HepG2 (cell line): ENCODE measurements around the gene PDLIM5. TPM values are rescaled to one million over a fixed set of nuclear protein-coding genes. Genes with fewer than 3 reads are reported as not detected.

ENCODE experiments used
- ATAC-seq: fragments of 200-7000 bp; cut with Tn5 transposase; 3 replicates; pipeline ENCODE4 v1.9.1; 2020; ENCODE audit warnings: mild to moderate bottlenecking, moderate library complexity
- BruUV-seq: library from RNA; stranded (reverse); fragments of 400-500 nt; replicated peaks from 2 replicates; lab custom pipeline; 2021; lab: Mats Ljungman, UMichigan
- CTCF ChIA-PET: fragments of 300-600 bp; formaldehyde crosslinking; extraction: SDS; loops from one replicate; lab custom pipeline; 2021; ENCODE audit warnings: low total read pairs, inconsistent platforms, low intra/inter-chr PET ratio; lab: Yijun Ruan, JAX
- POLR2A ChIA-PET: fragments of 350-600 bp; sonication (Branson Sonifier 250); formaldehyde crosslinking; loops from one replicate; lab custom pipeline; 2020; ENCODE audit warnings: antibody characterized with exemption, inconsistent platforms; lab: Yijun Ruan, JAX
- DNase-seq: peaks from one replicate; pipeline ENCODE4 v3.0.0-alpha.2; 2015; ENCODE audit warnings: low spot score
- FAIRE-seq: peaks from 3 replicates; lab custom pipeline; 2011; peaks lifted over from hg19 to GRCh38; lab: Jason Lieb, UNC
- H2AFZ ChIP-seq: one replicate; pipeline ENCODE4 v1.6.1; 2011; ENCODE audit warnings: low read length, inconsistent platforms
- H3K27ac ChIP-seq: fragments of 300-600 bp; 3 replicates; pipeline ENCODE4 v1.8.0; 2011; ENCODE audit warnings: mixed run types, mild to moderate bottlenecking, mixed read lengths, low read length, inconsistent platforms; ENCODE audit not compliant: insufficient read depth; ENCODE audit errors: extremely low read length
- H3K27me3 ChIP-seq, 2 experiments: fragments of 200-600 bp in 1 of 2; 2 replicates in 1 of 2; 3 replicates in 1 of 2; pipeline versions ENCODE4 v1.6.0 to v1.8.0; 2011; ENCODE audit warnings: low read length in 2 of 2, mild to moderate bottlenecking in 2 of 2, moderate library complexity in 2 of 2, inconsistent platforms in 1 of 2; ENCODE audit not compliant: insufficient read depth in 2 of 2, control insufficient read depth in 1 of 2
- H3K36me3 ChIP-seq, 2 experiments: fragments of 200-600 bp in 1 of 2; replicated peaks in 1 of 2; 2 replicates in 1 of 2; 3 replicates in 1 of 2; pipeline versions ENCODE4 v1.5.1 to v1.8.0; 2011; ENCODE audit warnings: low read length in 2 of 2, inconsistent platforms in 1 of 2; ENCODE audit not compliant: insufficient read depth in 2 of 2, control insufficient read depth in 1 of 2
- H3K4me1 ChIP-seq: 2 replicates; pipeline ENCODE4 v1.5.1; 2012; ENCODE audit warnings: low read length, inconsistent platforms; ENCODE audit not compliant: insufficient read depth
- H3K4me2 ChIP-seq: 2 replicates; pipeline ENCODE4 v1.6.0; 2011; ENCODE audit warnings: low read depth, low read length, inconsistent platforms
- H3K4me3 ChIP-seq, 3 experiments: fragments of 200-600 bp in 1 of 3; sonication (generic), shearing (Covaris generic) in 1 of 3; replicated peaks in 1 of 3; 2 replicates each; pipeline ENCODE4 v1.5.1; 2011 to 2016; ENCODE audit warnings: low read length in 3 of 3, inconsistent platforms in 2 of 3, low read depth in 2 of 3, mild to moderate bottlenecking in 2 of 3, control low read depth in 1 of 3, mixed read lengths in 1 of 3; ENCODE audit not compliant: insufficient read depth in 1 of 3
- H3K79me2 ChIP-seq: one replicate; pipeline ENCODE4 v1.6.1; 2011; ENCODE audit warnings: low read length, inconsistent platforms; ENCODE audit not compliant: insufficient read depth
- H3K9ac ChIP-seq: 2 replicates; pipeline ENCODE4 v1.6.0; 2011; ENCODE audit warnings: mild to moderate bottlenecking, low read depth, low read length, inconsistent platforms; ENCODE audit not compliant: insufficient read depth
- H3K9me3 ChIP-seq: 2 replicates; pipeline ENCODE4 v1.5.1; 2012; ENCODE audit warnings: mild to moderate bottlenecking, low read length
- H4K20me1 ChIP-seq: 2 replicates; pipeline ENCODE4 v1.6.0; 2011; ENCODE audit warnings: inconsistent platforms, mild to moderate bottlenecking, low read length, moderate library complexity; ENCODE audit not compliant: insufficient read depth
- ARID3A ChIP-seq: IDR thresholded peaks from 2 replicates; pipeline ENCODE4 v1.6.1; 2012; ENCODE audit warnings: low read depth, low read length, improper control_type of control experiment
- BRD4 ChIP-seq: sonication (generic); formaldehyde crosslinking; IDR thresholded peaks from 2 replicates; pipeline ENCODE4 v1.4.0; 2020; ENCODE audit warnings: missing genetic modification reagents
- CBX1 ChIP-seq: IDR thresholded peaks from one replicate; pipeline ENCODE4 v1.6.1; 2016; ENCODE audit warnings: antibody characterized with exemption, low read depth
- DR1 ChIP-seq: sonication (generic); formaldehyde crosslinking; IDR thresholded peaks from 2 replicates; pipeline ENCODE4 v1.8.0; 2021; ENCODE audit warnings: mild to moderate bottlenecking, missing genetic modification reagents, inconsistent platforms
- EHMT2 ChIP-seq: fragments of 200-600 bp; sonication (generic); IDR thresholded peaks from 2 replicates; pipeline ENCODE4 v1.7.0; 2017; ENCODE audit warnings: antibody characterized with exemption, low read depth, low read length, borderline replicate concordance
- FOXK1 ChIP-seq: sonication (generic); formaldehyde crosslinking; IDR thresholded peaks from 2 replicates; pipeline ENCODE4 v1.4.0; 2020; ENCODE audit warnings: low read depth, missing genetic modification reagents, borderline replicate concordance
- FOXK2 ChIP-seq: fragments of 450-650 bp; IDR thresholded peaks from 2 replicates; pipeline ENCODE4 v1.6.1; 2016
- HMGXB4 ChIP-seq, 2 experiments: sonication (generic) in 1 of 2; formaldehyde crosslinking in 1 of 2; IDR thresholded peaks; 2 replicates each; pipeline versions ENCODE4 v1.4.0 to v1.6.1; 2018 to 2020; ENCODE audit warnings: missing genetic modification reagents in 2 of 2, borderline replicate concordance in 1 of 2, low read depth in 1 of 2, mild to moderate bottlenecking in 1 of 2, missing biosample characterization in 1 of 2
- MAFF ChIP-seq: IDR thresholded peaks from 2 replicates; pipeline ENCODE4 v1.6.1; 2011; ENCODE audit warnings: low read depth, low read length, improper control_type of control experiment
- MEIS2 ChIP-seq: sonication (generic); formaldehyde crosslinking; IDR thresholded peaks from 2 replicates; pipeline ENCODE4 v1.9.0; 2021; ENCODE audit warnings: mild to moderate bottlenecking, missing genetic modification reagents
- NFE2 ChIP-seq: sonication (generic); formaldehyde crosslinking; IDR thresholded peaks from 2 replicates; pipeline ENCODE4 v1.4.0; 2020; ENCODE audit warnings: missing genetic modification reagents
- TEF ChIP-seq: sonication (generic); formaldehyde crosslinking; IDR thresholded peaks from 2 replicates; pipeline ENCODE4 v1.5.0; 2020; ENCODE audit warnings: missing genetic modification reagents
- ZFP36L2 ChIP-seq: sonication (generic); formaldehyde crosslinking; IDR thresholded peaks from 2 replicates; pipeline ENCODE4 v1.4.0; 2020; ENCODE audit warnings: missing genetic modification reagents
- ZFP82 ChIP-seq: sonication (generic); formaldehyde crosslinking; IDR thresholded peaks from 2 replicates; pipeline ENCODE4 v1.5.1; 2020; ENCODE audit warnings: mild to moderate bottlenecking, missing genetic modification reagents, borderline replicate concordance
- ZKSCAN8 ChIP-seq: IDR thresholded peaks from 2 replicates; pipeline ENCODE4 v1.6.1; 2016; ENCODE audit warnings: borderline replicate concordance, missing genetic modification reagents, missing compliant biosample characterization
- ZNF225 ChIP-seq: sonication (generic); formaldehyde crosslinking; IDR thresholded peaks from 2 replicates; pipeline ENCODE4 v1.4.0; 2020; ENCODE audit warnings: mild to moderate bottlenecking, missing genetic modification reagents
- ZNF30 ChIP-seq: sonication (generic); formaldehyde crosslinking; IDR thresholded peaks from 2 replicates; pipeline ENCODE4 v1.5.0; 2020; ENCODE audit warnings: mild to moderate bottlenecking, missing genetic modification reagents
- ZNF441 ChIP-seq: sonication (generic); formaldehyde crosslinking; IDR thresholded peaks from 2 replicates; pipeline ENCODE4 v1.7.0; 2021; ENCODE audit warnings: missing genetic modification reagents, borderline replicate concordance
- ZNF580 ChIP-seq: IDR thresholded peaks from 2 replicates; pipeline ENCODE4 v1.6.1; 2016; ENCODE audit warnings: low read depth, borderline replicate concordance
- ZNF776 ChIP-seq: sonication (generic); formaldehyde crosslinking; IDR thresholded peaks from 2 replicates; pipeline ENCODE4 v1.4.0; 2020; ENCODE audit warnings: mild to moderate bottlenecking, missing genetic modification reagents
- ZNF816 ChIP-seq: sonication (generic); formaldehyde crosslinking; IDR thresholded peaks from 2 replicates; pipeline ENCODE4 v1.8.0; 2022; ENCODE audit warnings: missing genetic modification reagents, mild to moderate bottlenecking, borderline replicate concordance
- ZNF891 ChIP-seq: sonication (generic); formaldehyde crosslinking; IDR thresholded peaks from 2 replicates; pipeline ENCODE4 v1.5.0; 2020; ENCODE audit warnings: mild to moderate bottlenecking, missing genetic modification reagents
- WGBS: methylation state at CpG from one replicate; pipeline ENCODE4 v1.1.6; 2017; ENCODE audit warnings: low lambda C conversion rate; 5-methylcytosine and 5-hydroxymethylcytosine counted together
- in situ Hi-C: cut with HindIII; loops from 2 replicates; pipeline ENCODE4 v1.10.0; 2017; ENCODE audit warnings: low pct_unique_long_range_greater_than_20kb; ENCODE audit not compliant: extremely low pct_ligation_motif_present
- intact Hi-C: fragments of 100-400 bp; cut with micrococcal nuclease; formaldehyde crosslinking; loops from one replicate; pipeline ENCODE4 v1.10.0; 2022; ENCODE audit not compliant: unreplicated experiment
- polyA plus RNA-seq, 8 experiments: library from polyadenylated mRNA; depleted of rRNA in 3 of 8; stranded (reverse) in 7 of 8; unstranded in 1 of 8; fragments of >200 nt; fragmentation: Illumina TruSeq in 4 of 8; extraction: Trizol in 4 of 8; gene quantifications; 2 replicates each; pipeline versions ENCODE4 v1.2.1 to v1.2.3, GENCODE V29; 2011 to 2016; ENCODE audit warnings: low read depth in 4 of 8, missing spikeins in 1 of 8, mixed read lengths in 1 of 8; ENCODE audit not compliant: insufficient read depth in 1 of 8
- total RNA-seq, 5 experiments: library from RNA; depleted of rRNA; stranded (reverse); fragments of >200 nt; fragmentation: Illumina TruSeq; extraction: Trizol; gene quantifications; 2 replicates each; pipeline ENCODE4 v1.2.3, GENCODE V29; 2016; ENCODE audit warnings: low read depth in 1 of 5

The PDLIM5 gene
- total and polyA plus RNA-seq, 2 of the 13 experiments (the other 11 are each of a cell fraction or from before 2014, with no cell fraction given): 52.8 to 119 TPM

GRCh38 chr4:94410678-94411206, 41.0 kb upstream of the PDLIM5 start:
- no TSS peak for BruUV-seq
- POLR2A ChIA-PET: interaction anchor here (0.9 to 10.1 kb wide), 5 partner anchors 15 to 49 kb away, joined by 3 to 94 read pairs (median 6); partner anchors contain the start of gene PDLIM5
- Histone ChIP-seq H3K9ac (peak overlapping the region; percentile 24; the same call in 1 of the 2 replicates), H3K36me3 (no peaks in the 10 kb centered on the region), H3K4me2 (peak overlapping the region; percentile 67), H3K79me2 (no peaks in the 10 kb centered on the region), H3K9me3 (no peaks in the 10 kb centered on the region), H3K27me3 (no peaks in the 10 kb centered on the region), H3K27ac (peak overlapping the region; percentile 21), H3K4me1 (peaks cover 61% of the 10 kb centered on the region), H2AFZ (peak overlapping the region; percentile 60), H4K20me1 (no peaks in the 10 kb centered on the region), H3K4me3 (peak overlapping the region in 1 of 3 experiments; percentile 35; a peak in 1 of 6 replicates)
- ATAC-seq: peak; percentile 96
- intact Hi-C loops (no loop called here), in situ Hi-C loops (no loop called here)
- CTCF ChIA-PET: no interaction called here
- peak; percentile 40 for FAIRE-seq
- peak; percentile 76 for DNase-seq
- 22% methylated on average over 10 of the region's 10 CpGs for WGBS
- TF ChIP-seq ZFP82 (CRISPR knock-in tag) (no peak), FOXK1 (CRISPR knock-in tag) (peak; percentile 68; the same call in 1 of the 2 replicates), MEIS2 (CRISPR knock-in tag) (no peak), EHMT2 (no peak), ZNF580 (no peak), NFE2 (0 out of 2 replicates have a peak, but pooled peaks have one; percentile 17), FOXK2 (no peak), HMGXB4 (CRISPR knock-in tag; IDR thresholded peaks at IDR 0.05; ENCODE audit: borderline replicate concordance in 1 of 2, low read depth in 1 of 2) (no peak), ZNF441 (no peak), DR1 (CRISPR knock-in tag) (no peak), ZNF816 (CRISPR knock-in tag) (no peak), BRD4 (CRISPR knock-in tag) (no peak), MAFF (peak; percentile 29; the same call in 1 of the 2 replicates), ZNF776 (CRISPR knock-in tag) (no peak), TEF (CRISPR knock-in tag) (no peak), ZNF30 (CRISPR knock-in tag) (no peak), ZNF225 (CRISPR knock-in tag) (no peak), ZKSCAN8 (CRISPR knock-in tag) (no peak), ARID3A (no peak), ZNF891 (CRISPR knock-in tag) (no peak), ZFP36L2 (CRISPR knock-in tag) (no peak), CBX1 (no peak)
